Panc1 (cell line): ENCODE results near the gene TRPM5. TPM values are rescaled to one million over a fixed set of nuclear protein-coding genes. Genes with fewer than 3 reads are reported as not detected.

Source experiments
- ATAC-seq: fragments of 200-7000 bp; cut with Tn5 transposase; 2 replicates; pipeline ENCODE4 v1.9.1; 2020; ENCODE audit warnings: mild to moderate bottlenecking, moderate library complexity
- BruUV-seq: library from RNA; stranded (reverse); fragments of 400-500 nt; replicated peaks from 2 replicates; lab custom pipeline; 2021; lab: Mats Ljungman, UMichigan
- CTCF ChIA-PET: fragments of 300-600 bp; sonication (Branson Sonifier 250); formaldehyde crosslinking; loops from one replicate; lab custom pipeline; 2022; ENCODE audit warnings: antibody characterized with exemption; lab: Charles Lee
- POLR2A ChIA-PET: fragments of 300-600 bp; sonication (Branson Sonifier 250); formaldehyde crosslinking; loops from one replicate; lab custom pipeline; 2022; ENCODE audit warnings: antibody characterized with exemption; lab: Charles Lee
- DNase-seq: peaks from one replicate; pipeline ENCODE4 v3.0.0-alpha.2; 2010; ENCODE audit warnings: low read depth, low spot score
- H3K27ac ChIP-seq: 2 replicates; pipeline ENCODE4 v1.5.1; 2011; ENCODE audit warnings: mild to moderate bottlenecking, low read length, inconsistent platforms
- H3K27me3 ChIP-seq: fragments of 200-500 bp; sonication (Bioruptor generic); 2 replicates; pipeline ENCODE4 v1.6.0; 2014; ENCODE audit warnings: low read length, inconsistent platforms; ENCODE audit not compliant: control insufficient read depth, insufficient read depth
- H3K36me3 ChIP-seq: fragments of 200-500 bp; sonication (Bioruptor generic); 2 replicates; pipeline ENCODE4 v1.5.1; 2014; ENCODE audit warnings: inconsistent platforms, mild to moderate bottlenecking, low read length, moderate library complexity; ENCODE audit not compliant: control insufficient read depth, insufficient read depth
- H3K4me1 ChIP-seq: 2 replicates; pipeline ENCODE4 v1.5.1; 2011; ENCODE audit warnings: inconsistent platforms, mild to moderate bottlenecking, low read length, moderate library complexity; ENCODE audit not compliant: control insufficient read depth, insufficient read depth
- H3K4me3 ChIP-seq, 2 experiments: 2 replicates each; pipeline ENCODE4 v1.5.1; 2011 to 2012; ENCODE audit warnings: low read depth in 2 of 2, low read length in 2 of 2, mild to moderate bottlenecking in 2 of 2, inconsistent platforms in 1 of 2, moderate library complexity in 1 of 2
- H3K9me3 ChIP-seq: fragments of 200-500 bp; sonication (Bioruptor generic); 2 replicates; pipeline ENCODE4 v1.5.1; 2014; ENCODE audit warnings: low read depth, mild to moderate bottlenecking, inconsistent platforms, low read length, moderate library complexity; ENCODE audit not compliant: control insufficient read depth, insufficient read depth
- CTCF ChIP-seq: fragments of 450-650 bp; IDR thresholded peaks from 2 replicates; pipeline ENCODE4 v1.5.1; 2017; ENCODE audit warnings: mild to moderate bottlenecking
- POLR2AphosphoS5 ChIP-seq: IDR thresholded peaks from 2 replicates; pipeline ENCODE4 v1.6.1; 2012; ENCODE audit warnings: mild to moderate bottlenecking, low read depth, low read length, moderate library complexity
- REST ChIP-seq, 2 experiments: IDR thresholded peaks; 2 replicates each; pipeline ENCODE4 v1.6.1; 2011 to 2012; ENCODE audit warnings: low read depth in 2 of 2, control low read depth in 1 of 2, low read length in 1 of 2, mild to moderate bottlenecking in 1 of 2, moderate library complexity in 1 of 2; ENCODE audit not compliant: insufficient read depth in 1 of 2
- SIN3A ChIP-seq: IDR thresholded peaks from 2 replicates; pipeline ENCODE4 v1.6.1; 2012; ENCODE audit warnings: low read depth, mild to moderate bottlenecking, low read length, moderate library complexity, borderline replicate concordance; ENCODE audit not compliant: insufficient read depth
- TCF7L2 ChIP-seq: IDR thresholded peaks from 2 replicates; pipeline ENCODE4 v1.6.1; 2011; ENCODE audit warnings: mild to moderate bottlenecking, low read depth, low read length, inconsistent platforms
- in situ Hi-C: cut with HindIII; loops from 2 replicates; pipeline ENCODE4 v1.10.0; 2016; ENCODE audit warnings: low sequenced_read_pairs, low pct_unique_long_range_greater_than_20kb
- intact Hi-C: fragments of 100-400 bp; cut with micrococcal nuclease; formaldehyde crosslinking; loops from one replicate; pipeline ENCODE4 v1.10.0; 2022; ENCODE audit not compliant: unreplicated experiment
- total RNA-seq: library from RNA; stranded (reverse); gene quantifications from one replicate; pipeline ENCODE4 v1.2.1, GENCODE V29; 2021; ENCODE audit not compliant: unreplicated experiment

Gene TRPM5
- total RNA-seq, 1 experiment from 2014 or later, result 0.08 TPM

- Histone ChIP-seq H3K27ac (no peak overlapping the region), H3K4me1 (no peaks in the 10 kb centered on the region), H3K27me3 (no peaks in the 10 kb centered on the region), H3K36me3 (no peaks in the 10 kb centered on the region), H3K9me3 (no peaks in the 10 kb centered on the region), H3K4me3 (no peak overlapping the region)
- in situ Hi-C loops (no loop called here), intact Hi-C loops (no loop called here)
- DNase-seq, result no peak
- no TSS peak for BruUV-seq
- CTCF ChIA-PET, result no interaction called here
- TF ChIP-seq TCF7L2, result no peak
- TF ChIP-seq POLR2AphosphoS5, result no peak
- TF ChIP-seq SIN3A, result no peak
- TF ChIP-seq CTCF, result no peak
- no peak for TF ChIP-seq REST (IDR thresholded peaks at IDR 0.05; ENCODE audit: insufficient read depth in 1 of 2, low read depth in 2 of 2, low read length in 1 of 2)
- POLR2A ChIA-PET, result no interaction called here
- ATAC-seq, result no peak
Measured at GRCh38 chr11:2434506-2435255, 9.6 kb downstream of the TRPM5 start.

- Histone ChIP-seq H3K4me1 (no peaks in the 10 kb centered on the region), H3K27ac (no peak overlapping the region), H3K27me3 (no peaks in the 10 kb centered on the region), H3K9me3 (no peaks in the 10 kb centered on the region), H3K4me3 (no peak overlapping the region), H3K36me3 (no peaks in the 10 kb centered on the region)
- intact Hi-C loops (no loop called here), in situ Hi-C loops (no loop called here)
- ChIA-PET POLR2A (no interaction called here), CTCF (no interaction called here)
- DNase-seq, result no peak
- TF ChIP-seq CTCF, result no peak
- TF ChIP-seq POLR2AphosphoS5, result no peak
- no peak for TF ChIP-seq SIN3A
- no peak for TF ChIP-seq REST (IDR thresholded peaks at IDR 0.05; ENCODE audit: insufficient read depth in 1 of 2, low read depth in 2 of 2, low read length in 1 of 2)
- no peak for TF ChIP-seq TCF7L2
- BruUV-seq, result no TSS peak
- ATAC-seq, result no peak
Measured at GRCh38 chr11:2434008-2434407, 10.3 kb downstream of the TRPM5 start.
